GM19468 (cell line): Measurements from ENCODE around the gene PHYHIPL.

Experiments used
- ATAC-seq: cut with Tn5 transposase; IDR thresholded peaks from one replicate; pipeline ENCODE4 v1.9.1; 2021; ENCODE audit warnings: mild to moderate bottlenecking, moderate library complexity, moderate number of reproducible peaks; ENCODE audit not compliant: unreplicated experiment; ENCODE audit errors: extremely low read depth

Gene PHYHIPL

DNA sequence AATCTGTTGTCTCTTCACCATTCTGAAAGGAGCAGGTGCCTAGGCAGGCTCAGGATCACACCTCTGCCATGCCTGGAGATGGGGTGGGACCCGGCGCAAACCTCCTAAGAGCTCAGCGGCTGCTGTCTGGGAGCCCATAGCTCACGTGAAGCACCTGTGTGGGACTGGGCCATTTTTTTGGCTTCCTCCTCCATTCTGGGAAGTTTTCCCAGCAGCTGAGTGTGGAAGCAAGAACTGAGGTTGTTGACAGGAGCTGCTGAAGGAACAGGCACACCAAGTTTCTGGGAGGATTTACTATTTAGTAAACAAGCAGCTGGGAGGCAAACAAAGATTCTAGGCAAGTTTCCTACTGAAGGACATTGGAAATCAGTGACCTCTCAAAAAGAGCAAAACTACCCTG is 108.6 kb downstream of the PHYHIPL start:
- ATAC-seq = no peak

GRCh38 chr10:59285848-59286247 is 109.4 kb downstream of the PHYHIPL start:
- no peak for ATAC-seq

DNA sequence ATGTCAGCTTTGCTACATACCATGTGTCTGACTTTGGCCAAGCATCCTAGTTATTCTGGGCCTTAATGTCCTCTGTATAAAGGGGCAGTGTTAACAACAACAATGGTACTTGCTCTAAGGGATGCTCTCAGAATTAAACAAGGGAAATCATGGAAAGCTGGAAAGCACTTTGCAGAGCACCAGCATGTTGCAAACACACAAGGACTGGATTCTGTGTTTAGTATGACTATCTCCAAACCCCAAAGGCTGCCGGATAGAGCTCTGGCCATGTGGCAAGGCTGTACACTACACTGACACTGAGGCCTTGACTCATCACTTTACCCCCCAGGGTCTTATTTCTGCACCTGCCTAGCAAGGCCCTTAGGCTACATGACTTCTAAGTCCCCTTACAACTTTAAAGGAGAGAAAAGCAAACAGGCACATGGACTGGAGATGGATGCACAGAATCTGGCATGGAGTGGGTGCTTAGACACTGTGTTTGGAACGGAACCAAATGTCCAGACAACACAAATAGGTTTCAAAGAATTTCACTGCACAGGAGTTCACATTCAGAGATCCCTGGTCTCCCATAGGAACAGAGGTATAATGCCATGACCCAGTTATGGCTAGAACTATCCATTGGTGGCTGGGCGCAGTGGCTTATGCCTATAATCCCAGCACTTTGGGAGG is 111.3 kb downstream of the PHYHIPL start:
- ATAC-seq = no peak

DNA sequence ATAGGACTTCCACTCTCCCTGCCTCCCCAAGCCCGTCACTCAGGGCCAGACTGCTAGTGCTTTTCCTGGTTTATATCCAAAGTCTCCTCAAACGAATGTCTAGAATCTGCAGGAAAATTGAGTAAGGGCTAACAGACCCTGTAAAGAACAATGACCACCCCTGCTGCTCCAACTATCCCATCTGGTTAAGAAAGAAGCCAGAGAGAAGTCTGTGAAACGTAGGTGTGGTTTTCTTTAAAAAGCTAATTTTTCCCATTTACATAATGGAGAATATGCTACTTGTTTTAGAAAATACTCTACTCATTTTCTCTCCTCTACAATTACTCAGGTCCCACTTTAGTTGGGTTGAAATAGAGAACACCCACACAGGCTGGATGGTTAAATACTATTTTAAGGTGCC is 113.4 kb downstream of the PHYHIPL start:
- ATAC-seq = no peak

- no peak for ATAC-seq
Observed at GRCh38 chr10:59290448-59290847, 114.0 kb downstream of the PHYHIPL start.
